ENCODE results near the gene CSNK1D. TPM values are rescaled to one million over a fixed set of nuclear protein-coding genes. Genes with fewer than 3 reads are reported as not detected.

CSNK1D gene
- total RNA-seq, 1 experiment from 2014 or later: 196 TPM

- peaks cover 28% of the 10 kb centered on the region for H3K4me1 ChIP-seq
- no TSS peak for BruUV-seq (replicated peaks)
- TF ChIP-seq CTCF (IDR thresholded peaks at IDR 0.05; ENCODE audit: insufficient read depth in 1 of 2, low read depth in 1 of 2, low read length in 1 of 2, severe bottlenecking in 1 of 2, unreplicated experiment in 1 of 2): no peak
- no peak overlapping the region for H3K4me3 Mint-ChIP-seq (ENCODE audit: unreplicated experiment)
- peaks cover 7% of the 10 kb centered on the region for H3K4me1 Mint-ChIP-seq (ENCODE audit: low read depth, unreplicated experiment)
- no peaks in the 10 kb centered on the region for H3K27me3 Mint-ChIP-seq (ENCODE audit: insufficient read depth, unreplicated experiment)
- intact Hi-C loops (cut with micrococcal nuclease; ENCODE audit: unreplicated experiment): no loop called here
- H3K9me3 ChIP-seq: no peaks in the 10 kb centered on the region
- H3K9me3 Mint-ChIP-seq (ENCODE audit: unreplicated experiment): no peaks in the 10 kb centered on the region
- DNase-seq: peak in 1 of 2 experiments; percentile 43
- CTCF ChIA-PET: interaction anchor here (0.7 to 1.3 kb wide), 2 partner anchors 19 to 39 kb away, joined by 4 to 7 read pairs; no protein-coding TSS in a partner anchor
- POLR2A ChIA-PET: interaction anchor here (1.0 kb wide), 1 partner anchor 12 kb away, joined by 3 read pairs; no protein-coding TSS in a partner anchor
- H3K27me3 ChIP-seq (replicated peaks; ENCODE audit: control insufficient read depth, insufficient read depth, low read length): no peaks in the 10 kb centered on the region
- H3K36me3 ChIP-seq (ENCODE audit: control insufficient read depth, insufficient read depth, low read length): no peaks in the 10 kb centered on the region
- no peak overlapping the region for H3K4me3 ChIP-seq (ENCODE audit: low read depth, low read length)
- no peaks in the 10 kb centered on the region for H3K36me3 Mint-ChIP-seq (ENCODE audit: insufficient read depth, unreplicated experiment)
- peak overlapping the region; percentile 50 for H3K27ac Mint-ChIP-seq (ENCODE audit: unreplicated experiment)
These were observed 30.7 kb upstream of the CSNK1D start for GRCh38 chr17:82303944-82304808.

- ChIA-PET CTCF (no interaction called here), POLR2A (interaction anchor here (1.0 to 1.1 kb wide), 2 partner anchors 11 kb away, joined by 3 to 4 read pairs; no protein-coding TSS in a partner anchor)
- no TSS peak for BruUV-seq (replicated peaks)
- Histone ChIP-seq H3K27me3 (replicated peaks; ENCODE audit: control insufficient read depth, insufficient read depth, low read length) (no peaks in the 10 kb centered on the region), H3K36me3 (ENCODE audit: control insufficient read depth, insufficient read depth, low read length) (no peaks in the 10 kb centered on the region), H3K4me1 (peaks cover 28% of the 10 kb centered on the region), H3K9me3 (no peaks in the 10 kb centered on the region), H3K4me3 (ENCODE audit: low read depth, low read length) (no peak overlapping the region)
- H3K27me3 Mint-ChIP-seq (ENCODE audit: insufficient read depth, unreplicated experiment): no peaks in the 10 kb centered on the region
- TF ChIP-seq CTCF (IDR thresholded peaks at IDR 0.05; ENCODE audit: insufficient read depth in 1 of 2, low read depth in 1 of 2, low read length in 1 of 2, severe bottlenecking in 1 of 2, unreplicated experiment in 1 of 2): no peak
- intact Hi-C loops (cut with micrococcal nuclease; ENCODE audit: unreplicated experiment): no loop called here
- no peaks in the 10 kb centered on the region for H3K9me3 Mint-ChIP-seq (ENCODE audit: unreplicated experiment)
- no peak overlapping the region for H3K4me3 Mint-ChIP-seq (ENCODE audit: unreplicated experiment)
- peak in 1 of 2 experiments; percentile 55 for DNase-seq
- H3K27ac Mint-ChIP-seq (ENCODE audit: unreplicated experiment): peak overlapping the region; percentile 50
- no peaks in the 10 kb centered on the region for H3K36me3 Mint-ChIP-seq (ENCODE audit: insufficient read depth, unreplicated experiment)
- H3K4me1 Mint-ChIP-seq (ENCODE audit: low read depth, unreplicated experiment): no peaks in the 10 kb centered on the region
These were observed 29.8 kb upstream of the CSNK1D start for GRCh38 chr17:82302991-82303943.

GRCh38 chr17:82302568-82302963, 29.1 kb upstream of the CSNK1D start:
- Mint-ChIP-seq H3K9me3 (ENCODE audit: unreplicated experiment) (no peaks in the 10 kb centered on the region), H3K27ac (ENCODE audit: unreplicated experiment) (peak overlapping the region; percentile 50), H3K36me3 (ENCODE audit: insufficient read depth, unreplicated experiment) (no peaks in the 10 kb centered on the region), H3K4me1 (ENCODE audit: low read depth, unreplicated experiment) (no peaks in the 10 kb centered on the region), H3K27me3 (ENCODE audit: insufficient read depth, unreplicated experiment) (no peaks in the 10 kb centered on the region), H3K4me3 (ENCODE audit: unreplicated experiment) (no peak overlapping the region)
- CTCF ChIA-PET: no interaction called here
- intact Hi-C loops (cut with micrococcal nuclease; ENCODE audit: unreplicated experiment): no loop called here
- Histone ChIP-seq H3K9me3 (no peaks in the 10 kb centered on the region), H3K4me1 (peaks cover 28% of the 10 kb centered on the region), H3K4me3 (ENCODE audit: low read depth, low read length) (no peak overlapping the region), H3K27me3 (replicated peaks; ENCODE audit: control insufficient read depth, insufficient read depth, low read length) (no peaks in the 10 kb centered on the region), H3K36me3 (ENCODE audit: control insufficient read depth, insufficient read depth, low read length) (no peaks in the 10 kb centered on the region)
- TF ChIP-seq CTCF (IDR thresholded peaks at IDR 0.05; ENCODE audit: insufficient read depth in 1 of 2, low read depth in 1 of 2, low read length in 1 of 2, severe bottlenecking in 1 of 2, unreplicated experiment in 1 of 2): no peak
- DNase-seq: no peak
- no TSS peak for BruUV-seq (replicated peaks)
- POLR2A ChIA-PET: interaction anchor here (1.1 kb wide), 1 partner anchor 10 kb away, joined by 4 read pairs; no protein-coding TSS in a partner anchor

Data from Caco-2 (cell line).